Epithelial cell of proximal tubule (primary cell): ENCODE measurements around the gene OSBP2. TPM values are rescaled to one million over a fixed set of nuclear protein-coding genes. Genes with fewer than 3 reads are reported as not detected.

Experiments used
- DNase-seq: peaks from one replicate; pipeline ENCODE4 v3.0.0-alpha.2; 2011; ENCODE audit warnings: low read depth
- H3K4me3 ChIP-seq: 2 replicates; pipeline ENCODE4 v1.5.1; 2011; ENCODE audit warnings: low read depth, mild to moderate bottlenecking, low read length
- total RNA-seq: library from RNA; depleted of rRNA; stranded (reverse); fragments of >200 nt; gene quantifications from 2 replicates; pipeline ENCODE4 v1.2.3, GENCODE V29; 2015
- TF ChIP-seq, protein P1 (sequence below): conservative IDR thresholded peaks from 2 replicates; pipeline ENCODE4 v1.5.1; 2012; ENCODE audit warnings: low read depth, mild to moderate bottlenecking, low read length

The OSBP2 gene
- total RNA-seq, 1 donor from 2014 or later: 1.3 TPM

DNA sequence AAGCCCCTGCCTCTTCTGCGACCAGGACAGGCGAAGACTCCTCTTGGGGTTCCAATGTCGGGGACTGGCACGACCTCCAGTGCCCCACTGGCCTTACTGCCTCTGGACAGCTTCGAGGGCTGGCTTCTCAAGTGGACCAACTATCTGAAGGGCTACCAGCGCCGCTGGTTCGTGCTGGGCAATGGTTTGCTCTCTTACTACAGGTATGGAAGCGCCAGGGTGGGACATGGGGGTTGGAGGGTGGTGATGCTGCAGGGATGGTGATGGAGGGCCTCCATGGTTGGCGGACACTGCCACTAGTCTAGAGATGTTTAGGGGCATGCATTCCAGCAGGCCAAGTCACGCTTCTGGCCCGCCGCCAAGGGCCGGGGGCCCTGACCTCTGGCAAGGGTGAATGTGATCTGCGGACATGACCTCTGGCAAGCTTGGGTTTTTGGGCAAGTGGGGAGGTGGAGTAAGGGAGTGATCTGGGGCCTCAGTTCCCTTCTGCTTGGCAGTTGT, 727 bp downstream of the OSBP2 start:
- TF ChIP-seq, protein P1, sequence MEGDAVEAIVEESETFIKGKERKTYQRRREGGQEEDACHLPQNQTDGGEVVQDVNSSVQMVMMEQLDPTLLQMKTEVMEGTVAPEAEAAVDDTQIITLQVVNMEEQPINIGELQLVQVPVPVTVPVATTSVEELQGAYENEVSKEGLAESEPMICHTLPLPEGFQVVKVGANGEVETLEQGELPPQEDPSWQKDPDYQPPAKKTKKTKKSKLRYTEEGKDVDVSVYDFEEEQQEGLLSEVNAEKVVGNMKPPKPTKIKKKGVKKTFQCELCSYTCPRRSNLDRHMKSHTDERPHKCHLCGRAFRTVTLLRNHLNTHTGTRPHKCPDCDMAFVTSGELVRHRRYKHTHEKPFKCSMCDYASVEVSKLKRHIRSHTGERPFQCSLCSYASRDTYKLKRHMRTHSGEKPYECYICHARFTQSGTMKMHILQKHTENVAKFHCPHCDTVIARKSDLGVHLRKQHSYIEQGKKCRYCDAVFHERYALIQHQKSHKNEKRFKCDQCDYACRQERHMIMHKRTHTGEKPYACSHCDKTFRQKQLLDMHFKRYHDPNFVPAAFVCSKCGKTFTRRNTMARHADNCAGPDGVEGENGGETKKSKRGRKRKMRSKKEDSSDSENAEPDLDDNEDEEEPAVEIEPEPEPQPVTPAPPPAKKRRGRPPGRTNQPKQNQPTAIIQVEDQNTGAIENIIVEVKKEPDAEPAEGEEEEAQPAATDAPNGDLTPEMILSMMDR: no peak
- DNase-seq: no peak
- peak overlapping the region; percentile 60 for H3K4me3 ChIP-seq

DNA sequence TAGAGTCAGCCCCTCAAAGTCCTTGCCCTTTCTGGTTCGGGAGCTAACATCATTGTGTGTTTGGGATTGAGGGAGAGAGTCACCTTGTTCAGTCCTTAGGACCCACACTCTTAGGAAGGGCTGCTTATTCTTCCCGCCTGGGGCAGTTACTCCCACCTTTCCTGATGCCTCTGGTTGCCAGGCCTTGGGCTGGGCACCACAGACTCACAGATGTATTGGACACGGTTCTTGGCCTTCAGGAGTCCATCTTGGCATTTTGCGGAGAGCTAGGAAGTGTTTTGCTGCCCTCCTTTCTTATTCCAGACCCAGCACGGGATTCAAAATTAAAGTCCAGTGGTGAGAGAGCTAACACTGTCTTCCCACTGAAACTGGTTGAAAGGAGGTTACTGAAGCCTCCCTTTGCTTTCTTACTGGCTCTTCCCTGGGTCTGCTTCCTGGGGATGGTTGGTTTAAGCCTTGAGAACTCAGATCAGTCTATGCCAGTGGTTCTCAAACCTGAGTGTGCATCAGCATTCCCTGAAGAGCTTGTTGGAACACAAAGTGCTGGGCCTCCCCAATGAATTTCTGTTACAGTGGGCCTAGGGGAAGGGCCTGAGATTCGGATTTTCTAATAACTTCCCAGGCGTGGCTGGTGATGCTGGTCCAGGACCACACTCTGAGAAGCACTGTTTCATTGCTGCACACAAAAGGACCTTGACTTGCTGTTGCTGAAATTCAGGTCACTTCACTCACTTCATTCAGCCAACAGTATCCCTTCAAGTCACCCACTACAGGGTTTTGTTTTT, 1.4 kb downstream of the OSBP2 start:
- no peak for DNase-seq
- TF ChIP-seq, protein P1: no peak
- no peak overlapping the region for H3K4me3 ChIP-seq

GRCh38 chr22:30697975-30698374, 3.3 kb downstream of the OSBP2 start:
- TF ChIP-seq, protein P1: no peak
- H3K4me3 ChIP-seq: no peak overlapping the region
- DNase-seq: no peak

DNA sequence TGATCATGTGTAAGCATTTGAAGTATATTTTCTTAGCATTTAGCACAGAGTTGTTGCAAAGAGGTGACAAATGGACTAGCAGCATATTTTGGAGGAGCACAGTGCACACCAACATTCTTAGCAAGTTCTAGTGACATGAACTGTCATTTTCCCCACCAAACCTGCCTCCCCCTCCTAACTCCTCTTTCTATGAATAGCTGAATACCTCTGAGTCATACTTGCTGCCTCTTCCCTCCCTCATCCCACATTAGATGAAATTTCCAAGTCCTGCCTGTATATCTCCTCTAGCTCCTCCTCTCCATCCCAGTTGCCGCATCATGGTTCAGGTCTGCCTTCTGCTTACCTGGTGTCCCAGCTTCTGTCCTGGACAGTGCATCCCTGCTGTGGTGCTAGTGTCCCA, 7.2 kb downstream of the OSBP2 start:
- TF ChIP-seq, protein P1: no peak
- DNase-seq: no peak
- no peak overlapping the region for H3K4me3 ChIP-seq

- H3K4me3 ChIP-seq: no peak overlapping the region
- no peak for DNase-seq
- TF ChIP-seq, protein P1: no peak
These were observed 8.2 kb downstream of the OSBP2 start for GRCh38 chr22:30702856-30703255.

GRCh38 chr22:30704978-30705377, 10.3 kb downstream of the OSBP2 start:
- no peak for DNase-seq
- TF ChIP-seq, protein P1: no peak
- H3K4me3 ChIP-seq: no peak overlapping the region
